GM12873 (cell line): ENCODE results near the gene FBXL12.

Experiments used
- CTCF ChIP-seq: IDR thresholded peaks from 2 replicates; pipeline ENCODE4 v1.5.1; 2012; ENCODE audit warnings: low read depth, mild to moderate bottlenecking, moderate library complexity, low read length, control low read depth; ENCODE audit not compliant: insufficient read depth; ENCODE audit errors: missing control alignments

The FBXL12 gene

DNA sequence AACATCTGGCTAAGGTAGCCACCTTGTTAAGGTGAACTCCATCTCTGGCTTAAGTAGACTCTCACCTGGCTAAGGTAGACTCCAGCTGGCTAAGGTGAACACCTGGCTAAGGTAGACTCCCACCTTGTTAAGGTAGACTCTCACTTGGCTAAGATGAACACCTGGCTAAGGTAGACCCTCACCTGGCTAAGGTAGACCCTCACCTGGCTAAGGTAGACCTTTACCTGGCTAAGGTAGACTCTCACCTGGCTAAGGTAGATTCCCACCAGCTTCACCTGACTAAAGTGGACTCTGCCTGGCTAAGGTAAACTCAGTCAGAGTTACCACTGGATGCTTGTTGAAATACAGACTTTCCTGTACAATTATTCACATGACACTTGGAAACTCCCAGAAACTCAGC is 39.9 kb upstream of the FBXL12 start:
- TF ChIP-seq CTCF, result no peak

DNA sequence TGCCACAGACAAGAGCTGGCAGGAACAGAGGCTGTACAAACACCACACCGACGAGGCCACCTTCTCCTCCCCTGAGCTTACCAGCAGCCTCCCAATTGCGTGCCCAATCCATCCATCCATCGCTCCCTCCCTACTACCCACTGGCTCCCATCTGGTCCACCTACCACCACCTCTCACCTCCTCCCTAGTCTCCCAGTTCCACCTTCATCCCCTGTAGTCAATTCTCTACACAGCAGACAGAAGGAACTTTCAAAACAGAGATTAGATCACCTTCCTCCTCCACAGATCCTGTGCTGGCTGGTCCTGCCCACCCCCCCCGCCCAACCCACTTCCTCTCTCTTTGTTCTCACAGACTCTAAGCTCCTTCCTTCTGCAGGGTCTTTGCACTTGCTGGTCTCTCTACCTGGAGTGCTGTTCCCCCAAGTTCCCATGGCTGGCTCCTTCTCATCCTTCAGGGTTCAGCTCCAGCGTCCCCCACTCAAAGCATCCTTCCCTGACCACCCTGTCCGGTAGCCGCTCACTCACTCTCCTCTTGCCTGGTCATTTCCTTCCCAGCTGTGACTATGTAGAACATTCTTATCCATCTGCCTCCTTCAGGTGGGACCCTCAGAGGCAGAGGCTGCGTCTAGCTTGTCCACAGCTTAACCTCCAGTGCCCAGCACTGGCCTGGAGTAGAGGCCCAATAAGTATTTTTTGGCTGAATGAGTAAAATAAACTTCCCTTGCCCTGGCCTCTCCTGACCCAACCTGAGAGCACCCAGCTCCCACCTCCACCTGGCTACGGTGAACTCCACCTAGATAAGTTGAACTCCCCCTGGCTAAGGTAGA is 39.3 kb upstream of the FBXL12 start:
- TF ChIP-seq CTCF, result no peak

GRCh38 chr19:9857076-9857721 is 38.3 kb upstream of the FBXL12 start:
- no peak for TF ChIP-seq CTCF

- no peak for TF ChIP-seq CTCF
Measured at GRCh38 chr19:9856609-9857008, 37.7 kb upstream of the FBXL12 start.

GRCh38 chr19:9854282-9854846 is 35.5 kb upstream of the FBXL12 start:
- TF ChIP-seq CTCF, result no peak

DNA sequence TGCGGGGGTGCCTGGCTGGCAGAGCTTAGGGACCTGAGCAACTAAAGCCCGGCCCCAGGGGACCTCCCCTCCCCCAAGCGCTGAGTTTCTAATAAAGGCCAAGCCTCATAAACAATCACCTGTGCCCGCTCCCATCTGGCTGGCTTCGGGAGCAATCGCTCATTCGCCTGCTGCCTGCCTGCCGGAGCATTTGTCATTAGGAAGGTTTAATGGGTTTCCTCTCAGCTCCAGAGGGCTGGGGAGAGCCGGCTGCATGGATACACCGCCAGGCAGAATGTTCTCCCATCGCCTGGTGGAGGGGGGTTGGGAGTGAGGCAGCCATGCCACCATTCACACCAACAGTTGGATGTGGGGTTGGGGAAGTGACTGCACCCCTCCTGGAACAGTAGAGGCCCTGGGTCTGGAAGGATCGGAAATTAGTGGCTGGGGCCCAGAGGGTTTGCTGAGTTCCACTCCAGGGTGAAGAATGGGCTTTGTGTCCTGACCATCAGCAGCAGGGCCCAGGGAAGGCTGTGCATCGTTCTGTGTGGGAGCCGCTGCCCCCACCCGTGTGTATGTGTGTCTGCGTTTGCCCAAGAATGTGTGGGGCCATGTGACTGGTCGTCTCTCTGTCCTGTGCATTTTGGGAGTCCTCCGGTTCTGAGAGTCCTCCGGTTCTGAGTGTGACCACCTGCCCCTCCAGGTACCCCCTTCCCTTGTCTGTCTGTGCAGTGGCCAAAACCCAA is 31.5 kb upstream of the FBXL12 start:
- TF ChIP-seq CTCF, result no peak

DNA sequence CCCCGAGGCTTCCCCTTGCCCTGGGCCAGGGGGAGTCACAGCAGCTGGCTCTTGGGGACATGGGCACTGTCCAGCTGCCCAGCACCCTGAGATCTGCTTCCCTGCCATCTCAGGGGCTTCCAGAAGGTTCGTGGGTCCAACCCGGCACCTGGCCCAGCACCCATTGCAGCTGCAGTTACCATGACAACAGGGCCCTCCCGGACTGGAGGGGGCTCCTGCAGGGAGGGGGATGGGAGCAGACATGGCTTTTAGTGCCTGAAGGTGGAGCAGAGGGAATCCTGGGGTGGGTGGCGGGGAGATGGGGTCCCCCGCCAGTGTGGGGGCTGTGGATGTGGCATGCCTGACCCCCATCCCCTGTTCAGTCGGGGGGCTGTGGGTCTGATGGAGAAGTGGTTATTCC is 30.9 kb upstream of the FBXL12 start:
- TF ChIP-seq CTCF, result no peak
